Endothelial cell (in vitro differentiated cells): ENCODE measurements around the gene HCN4. TPM values are rescaled to one million over a fixed set of nuclear protein-coding genes. Genes with fewer than 3 reads are reported as not detected.

ENCODE experiments used
- DNase-seq: peaks from one replicate; pipeline ENCODE4 v3.0.0; 2021; ENCODE audit warnings: low spot score
- H3K27ac Mint-ChIP-seq: one replicate; pipeline ENCODE4 v1.8.0; 2021; ENCODE audit warnings: mixed read lengths, inconsistent platforms; ENCODE audit not compliant: unreplicated experiment
- H3K27me3 Mint-ChIP-seq: one replicate; pipeline ENCODE4 v1.8.0; 2021; ENCODE audit warnings: mild to moderate bottlenecking, moderate library complexity, mixed read lengths, inconsistent platforms; ENCODE audit not compliant: unreplicated experiment
- H3K36me3 Mint-ChIP-seq: one replicate; pipeline ENCODE4 v1.8.0; 2021; ENCODE audit warnings: mild to moderate bottlenecking, low read depth, mixed read lengths, inconsistent platforms; ENCODE audit not compliant: unreplicated experiment
- H3K4me1 Mint-ChIP-seq: one replicate; pipeline ENCODE4 v1.8.0; 2021; ENCODE audit warnings: mild to moderate bottlenecking, mixed read lengths, inconsistent platforms; ENCODE audit not compliant: unreplicated experiment
- H3K4me3 Mint-ChIP-seq: one replicate; pipeline ENCODE4 v1.8.0; 2021; ENCODE audit warnings: mild to moderate bottlenecking, mixed read lengths, inconsistent platforms; ENCODE audit not compliant: unreplicated experiment
- H3K9me3 Mint-ChIP-seq: one replicate; pipeline ENCODE4 v1.8.0; 2021; ENCODE audit warnings: mixed read lengths, inconsistent platforms; ENCODE audit not compliant: unreplicated experiment
- CTCF ChIP-seq: fragments of 200-600 bp; sonication (generic); IDR thresholded peaks from one replicate; pipeline ENCODE4 v1.5.0; 2021; ENCODE audit warnings: antibody characterized with exemption; ENCODE audit not compliant: unreplicated experiment
- total RNA-seq: library from RNA; stranded (reverse); fragmentation: NEBNext Ultra II Directional; extraction: Animal tissue kit (Norgen Biotek cat#: 25700); gene quantifications from one replicate; pipeline ENCODE4 v1.2.1, GENCODE V29; 2021; ENCODE audit not compliant: unreplicated experiment

HCN4 gene
- total RNA-seq, 1 donor from 2014 or later: 0.54 TPM

- H3K27ac Mint-ChIP-seq: no peak overlapping the region
Observed at GRCh38 chr15:73391128-73391872, 22.5 kb upstream of the HCN4 start.

GRCh38 chr15:73389971-73390544 lies 21.3 kb upstream of the HCN4 start:
- Mint-ChIP-seq H3K4me1 (peaks cover 9% of the 10 kb centered on the region), H3K9me3 (no peaks in the 10 kb centered on the region), H3K4me3 (no peak overlapping the region), H3K27me3 (peaks cover 7% of the 10 kb centered on the region), H3K36me3 (no peaks in the 10 kb centered on the region), H3K27ac (no peak overlapping the region)
- no peak for TF ChIP-seq CTCF
- no peak for DNase-seq

More at GRCh38 chr15:73391128-73391872, 22.5 kb upstream of the HCN4 start:
- peaks cover 9% of the 10 kb centered on the region for H3K4me1 Mint-ChIP-seq
- TF ChIP-seq CTCF: no peak
- DNase-seq: no peak
- H3K36me3 Mint-ChIP-seq: no peaks in the 10 kb centered on the region
- no peak overlapping the region for H3K4me3 Mint-ChIP-seq
- H3K27me3 Mint-ChIP-seq: peaks cover 9% of the 10 kb centered on the region
- H3K9me3 Mint-ChIP-seq: no peaks in the 10 kb centered on the region

- Mint-ChIP-seq H3K27me3 (peaks cover 7% of the 10 kb centered on the region), H3K9me3 (no peaks in the 10 kb centered on the region), H3K4me3 (no peak overlapping the region), H3K4me1 (peaks cover 9% of the 10 kb centered on the region), H3K27ac (no peak overlapping the region), H3K36me3 (no peaks in the 10 kb centered on the region)
- no peak for TF ChIP-seq CTCF
- DNase-seq: no peak
Observed at GRCh38 chr15:73389539-73389938, 20.8 kb upstream of the HCN4 start.

- Mint-ChIP-seq H3K9me3 (no peaks in the 10 kb centered on the region), H3K27me3 (peaks cover 7% of the 10 kb centered on the region)
Observed at GRCh38 chr15:73388256-73388781, 19.6 kb upstream of the HCN4 start.

More at GRCh38 chr15:73388256-73388781, 19.6 kb upstream of the HCN4 start:
- DNase-seq: no peak
- Mint-ChIP-seq H3K36me3 (no peaks in the 10 kb centered on the region), H3K27ac (no peak overlapping the region), H3K4me3 (no peak overlapping the region), H3K4me1 (peaks cover 9% of the 10 kb centered on the region)
- TF ChIP-seq CTCF: no peak
